Stimulated activated CD8-positive, alpha-beta memory T cell treated with anti-CD3 and anti-CD28 coated beads, Interleukin-12 subunit alpha, Interleukin-12 subunit beta, amount 100 ng/mL, for 4 hours (primary cell): ENCODE results near the gene SH3PXD2A.
"Not testable (repeated sequence)": the region's sequence is repeated elsewhere in the genome, so short reads cannot be mapped to it uniquely, and the experiment has no call there.

Experiments used
- DNase-seq: peaks from one replicate; pipeline ENCODE4 v3.0.0-alpha.2; 2020; ENCODE audit warnings: low read depth

Gene SH3PXD2A

DNA sequence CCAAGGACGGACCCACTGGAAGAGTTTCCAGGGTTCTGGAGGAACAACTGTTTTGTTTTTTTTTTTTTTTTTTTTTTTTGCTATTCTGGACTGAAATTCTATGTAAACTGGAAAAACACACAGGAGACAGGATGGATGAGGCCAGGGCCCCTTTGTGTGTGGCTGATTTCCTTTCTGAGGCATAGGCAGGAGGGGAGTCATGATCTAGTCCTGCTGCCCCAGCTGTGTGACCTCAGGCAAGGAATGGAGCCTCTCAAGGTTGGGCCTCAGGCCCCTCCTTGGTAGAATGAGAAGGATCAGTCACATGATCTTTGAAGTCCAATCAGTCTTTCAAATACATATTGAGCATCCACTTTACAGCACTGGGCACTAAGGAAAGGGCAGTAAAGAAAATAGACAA lies 87.6 kb downstream of the SH3PXD2A start:
- no peak for DNase-seq

DNA sequence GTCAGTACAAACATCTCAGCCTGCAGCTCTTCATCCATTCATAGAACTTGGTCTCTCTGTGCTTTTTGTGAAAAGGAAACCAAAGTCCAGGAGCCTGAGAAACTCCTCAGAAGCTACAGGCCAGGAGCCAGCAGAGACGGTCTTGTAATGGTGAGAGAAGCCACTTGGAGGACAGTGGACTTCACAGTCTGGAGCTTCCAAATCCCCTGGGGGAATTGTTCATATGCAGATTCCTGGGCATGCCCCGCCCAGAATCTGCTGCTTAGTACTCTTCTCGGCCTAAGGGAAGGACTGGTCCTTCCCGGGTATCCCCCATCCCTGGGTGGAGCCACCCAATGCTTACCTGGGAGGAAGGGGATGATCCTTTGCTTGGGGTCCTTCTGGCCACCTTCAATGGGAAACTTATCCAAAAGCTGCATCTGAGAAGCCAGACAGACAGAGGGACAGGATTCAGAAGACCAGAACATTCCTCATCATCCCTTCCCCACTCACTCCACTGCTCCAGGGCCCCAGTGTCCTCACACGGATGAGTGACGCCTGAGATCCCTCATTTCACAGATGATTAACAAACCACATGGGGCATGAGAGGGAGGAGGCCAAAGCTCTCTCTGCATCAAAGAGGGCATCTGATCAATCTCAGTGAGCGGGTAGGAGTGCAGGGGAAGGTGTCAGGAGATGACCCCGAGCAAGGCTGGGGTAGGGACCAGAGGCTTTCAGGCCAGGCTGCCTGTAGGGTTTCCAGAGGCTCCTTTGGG lies 88.4 kb downstream of the SH3PXD2A start:
- no peak for DNase-seq

DNA sequence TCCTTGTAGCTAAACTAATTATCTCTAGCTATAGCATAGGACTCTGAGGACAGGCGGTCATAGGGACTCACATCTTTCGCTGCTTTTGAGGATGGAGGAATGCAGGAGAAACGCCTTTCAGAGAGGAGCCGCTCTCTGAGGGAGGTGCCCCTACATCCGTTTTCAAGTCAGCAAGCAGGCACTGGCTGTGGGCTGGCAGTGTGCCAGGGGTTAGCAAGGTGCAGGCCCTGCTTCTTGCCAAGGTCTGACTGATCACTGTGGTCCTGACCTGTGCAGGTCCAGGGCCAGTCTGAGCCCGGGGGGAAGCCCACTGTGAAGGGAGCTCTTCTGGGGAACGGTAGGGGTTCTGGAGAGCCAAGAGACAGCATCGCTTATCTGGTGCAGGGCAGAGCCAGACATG lies 89.4 kb downstream of the SH3PXD2A start:
- peak; percentile 45 for DNase-seq

DNA sequence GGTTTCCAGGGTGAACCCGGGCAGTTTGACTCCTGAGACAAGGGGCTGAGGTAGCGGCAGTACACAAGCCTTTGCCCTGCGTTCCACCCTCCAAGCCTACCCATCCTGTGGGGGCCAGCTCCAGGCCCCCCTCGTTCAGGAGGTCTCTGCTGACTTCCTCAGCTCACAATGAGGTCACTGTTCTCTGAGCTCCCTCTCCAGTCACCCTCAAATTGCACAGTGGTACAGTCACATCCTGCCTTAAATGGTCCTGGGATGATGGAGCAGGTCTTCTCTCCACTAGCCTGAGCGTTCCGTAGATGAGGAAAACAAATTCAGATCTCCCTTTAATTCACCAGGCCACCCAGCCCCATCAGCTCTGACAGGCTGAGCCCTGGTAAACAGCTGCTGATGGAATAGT lies 90.2 kb downstream of the SH3PXD2A start:
- DNase-seq = no peak

DNA sequence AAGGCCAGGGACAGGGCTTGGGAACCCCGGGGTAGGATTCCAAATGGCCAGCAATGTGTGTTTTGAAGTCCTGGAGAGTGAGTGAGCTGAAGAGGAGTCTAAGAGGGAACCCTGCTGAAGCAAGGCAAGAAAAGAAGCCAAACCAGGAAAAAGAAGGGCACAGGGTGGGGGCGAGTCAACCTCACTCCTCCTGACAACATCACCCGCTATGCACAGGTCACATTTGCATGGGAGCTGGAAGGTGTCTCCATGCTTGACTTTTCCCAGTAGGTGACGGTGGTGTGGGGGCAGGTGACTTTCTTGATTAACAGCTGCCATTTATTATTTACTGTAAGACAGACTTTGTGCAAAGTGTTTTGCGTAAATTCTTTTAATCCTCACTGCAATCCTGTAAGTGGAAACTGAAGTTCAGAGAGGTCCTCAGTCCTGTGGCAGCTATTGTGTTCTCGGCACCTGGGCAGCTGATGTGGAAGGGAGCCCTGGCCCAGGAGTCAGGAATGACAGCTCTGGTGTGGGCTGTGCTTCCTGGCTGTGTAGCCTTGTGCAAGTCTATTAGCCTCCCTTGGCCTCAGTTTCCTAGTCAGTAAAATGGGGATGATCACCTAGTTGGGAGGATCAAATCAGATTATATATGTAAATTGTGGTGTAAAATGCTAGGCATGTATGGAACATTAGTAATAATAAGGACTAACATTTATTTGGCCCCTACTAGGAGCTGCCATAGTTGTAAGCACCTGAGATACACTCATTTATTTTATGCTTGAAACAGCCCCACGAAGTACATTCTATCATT lies 90.9 kb downstream of the SH3PXD2A start:
- DNase-seq = no peak

DNA sequence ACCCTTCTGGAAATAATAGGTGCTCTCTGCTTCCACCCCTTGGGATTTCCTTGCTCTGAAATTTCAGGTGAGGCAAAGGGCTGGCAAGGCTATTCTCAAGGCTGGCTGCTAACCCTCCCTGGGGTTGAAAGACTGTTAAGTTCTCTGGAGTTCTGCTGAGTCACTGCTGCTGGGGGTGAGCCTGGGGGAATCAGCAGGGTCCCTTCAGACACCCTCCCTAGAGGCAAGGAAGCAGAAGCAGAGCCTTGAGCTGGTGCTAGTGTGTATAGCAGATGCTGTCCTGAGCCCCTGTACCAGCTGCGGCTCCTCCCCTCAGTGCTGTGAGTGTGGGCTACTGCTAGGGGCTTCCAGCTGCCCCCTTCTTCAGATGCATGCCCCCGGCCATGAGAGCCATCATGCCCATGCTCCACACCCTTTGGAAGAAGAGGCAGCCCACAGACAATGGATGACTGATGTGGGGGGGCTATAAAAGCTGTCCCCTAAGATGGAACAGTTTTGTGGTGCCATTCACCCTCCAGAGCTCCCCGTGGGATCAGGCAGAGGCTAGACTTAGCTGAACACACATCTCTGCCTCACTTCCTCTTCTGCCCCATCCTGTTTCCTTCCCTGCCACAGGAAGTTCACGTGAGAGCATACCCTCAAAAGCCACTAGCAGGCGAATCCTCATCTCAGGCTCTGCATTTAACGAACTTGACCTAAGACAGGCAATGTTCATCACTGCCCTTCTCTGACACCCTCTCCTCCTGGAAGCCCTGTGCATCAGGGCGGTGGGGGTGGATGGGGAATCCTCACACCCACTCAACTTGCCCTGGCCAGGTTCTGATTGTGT lies 91.8 kb downstream of the SH3PXD2A start:
- no peak for DNase-seq

DNA sequence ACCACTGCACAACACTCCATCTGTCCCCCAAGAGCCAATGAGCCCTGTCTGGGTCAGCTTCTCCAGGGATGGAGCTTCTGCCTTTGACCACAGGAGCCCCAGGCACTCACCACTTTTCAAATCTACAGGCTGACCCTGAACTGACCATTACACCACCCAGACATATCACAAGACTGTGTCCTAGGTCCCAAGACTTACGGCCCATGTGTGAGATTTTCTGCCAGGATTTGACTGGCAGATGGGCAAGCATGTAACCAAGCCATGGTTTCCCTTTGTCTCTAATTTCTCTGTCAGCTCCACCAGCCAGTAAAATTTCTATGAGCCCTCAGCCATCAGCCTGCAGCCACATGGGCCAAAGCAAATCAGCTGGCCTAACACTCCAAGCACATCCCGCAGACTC lies 92.5 kb downstream of the SH3PXD2A start:
- no peak for DNase-seq

DNA sequence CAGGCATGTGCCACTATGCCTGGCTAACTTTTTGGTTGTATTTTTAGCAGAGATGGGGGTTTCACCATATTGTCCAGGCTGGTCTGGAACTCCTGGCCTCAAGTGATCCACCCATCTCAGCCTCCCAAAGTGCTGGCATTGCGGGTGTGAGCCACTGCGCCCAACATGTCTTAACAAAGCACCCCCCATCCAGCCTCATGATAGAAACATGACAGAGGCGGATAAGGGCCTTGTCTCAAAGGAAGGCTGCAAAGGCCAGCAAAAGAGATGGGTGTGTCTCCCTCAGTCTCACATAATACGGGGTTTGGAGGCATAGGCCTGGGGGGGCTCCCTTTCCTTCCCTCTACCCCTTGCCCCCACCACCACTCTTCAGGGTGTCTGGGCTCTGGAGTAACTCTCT lies 93.2 kb downstream of the SH3PXD2A start:
- no peak for DNase-seq

DNA sequence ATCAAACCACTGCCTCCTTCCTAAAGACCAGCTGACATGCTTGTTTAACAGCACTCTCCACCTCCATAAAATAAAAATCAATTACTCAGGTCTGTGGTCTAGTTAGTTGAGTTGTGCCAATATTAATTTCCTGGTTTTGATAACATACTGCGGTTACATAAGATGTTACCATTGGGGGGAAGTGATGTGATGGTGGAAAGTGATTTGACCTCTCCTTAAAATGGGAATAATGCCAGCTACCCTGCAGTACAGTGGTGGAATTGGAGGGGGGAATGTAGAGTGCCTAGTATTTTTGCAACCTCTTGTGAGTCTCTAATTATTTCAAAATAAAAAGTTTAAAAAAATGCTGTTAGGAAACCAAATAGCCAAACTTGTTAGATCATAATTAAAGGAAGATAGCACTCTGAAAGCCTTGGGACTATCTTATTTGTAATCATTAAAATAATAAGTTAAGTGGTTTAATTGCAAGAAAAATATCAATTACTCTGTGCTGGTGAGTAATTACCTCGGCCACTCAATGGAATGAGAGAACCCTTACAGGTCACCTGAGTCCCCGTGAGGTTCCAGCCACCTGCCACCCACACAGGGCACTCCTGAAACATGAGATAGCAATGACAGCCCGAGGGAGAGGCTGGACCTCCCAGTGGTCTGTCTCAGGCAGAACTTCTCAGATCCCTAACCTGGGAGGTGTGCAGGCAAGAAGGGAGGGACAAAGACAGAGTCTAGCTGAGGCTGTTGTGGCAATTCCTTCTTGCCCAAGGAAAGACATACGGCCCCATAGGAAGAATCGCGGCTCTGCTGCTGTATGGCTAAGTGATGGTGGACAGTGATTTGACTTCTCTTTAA lies 94.1 kb downstream of the SH3PXD2A start:
- no peak for DNase-seq

DNA sequence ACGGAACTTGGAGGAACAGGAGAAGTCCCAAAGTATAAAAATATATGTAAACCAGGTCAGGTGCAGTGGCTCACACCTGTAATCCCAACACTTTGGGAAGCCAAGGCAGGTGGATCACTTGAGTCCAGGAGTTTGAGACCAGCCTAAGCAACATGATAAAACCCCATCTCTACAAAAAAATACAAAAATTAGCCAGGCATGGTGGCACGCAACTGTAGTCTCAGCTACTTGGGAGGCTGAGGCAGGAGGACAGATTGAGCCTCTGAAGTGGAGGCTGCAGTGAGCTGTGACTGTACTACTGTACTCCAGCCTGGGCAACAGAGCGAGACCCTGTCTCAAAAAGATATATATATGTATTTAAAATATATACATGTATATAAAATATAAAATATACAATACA lies 95.1 kb downstream of the SH3PXD2A start:
- DNase-seq = not testable (repeated sequence)

DNA sequence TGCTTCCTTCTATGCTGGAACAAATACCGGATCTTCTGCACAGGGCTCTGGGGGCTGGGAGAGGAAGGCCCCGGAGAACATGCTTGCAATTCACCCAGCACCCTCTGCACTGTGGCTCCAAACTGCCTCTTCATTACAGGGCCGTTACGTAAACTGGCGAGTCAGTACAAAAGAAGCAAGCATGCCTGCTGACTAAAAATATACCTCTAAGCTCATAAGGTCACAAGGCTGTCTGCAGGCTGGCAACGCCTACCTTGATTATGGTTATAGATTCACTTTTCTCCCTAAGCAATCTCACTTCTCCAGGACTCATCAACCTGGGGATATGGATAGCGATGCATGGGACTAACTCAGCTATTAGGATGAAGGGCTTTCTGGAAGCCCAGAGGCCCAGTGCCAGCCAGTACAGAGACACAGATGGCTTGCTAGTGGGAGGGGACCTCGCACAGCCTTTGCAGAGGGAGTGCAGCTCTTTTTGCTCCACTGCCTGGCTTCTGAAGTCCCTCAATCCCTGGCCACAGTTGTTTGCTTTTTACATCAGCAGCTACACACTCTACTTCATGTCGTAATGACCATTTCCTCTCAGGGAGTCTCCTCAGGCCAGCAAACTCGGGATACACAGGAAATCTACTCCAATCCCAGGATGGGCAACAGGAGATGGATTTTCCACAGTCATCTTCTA lies 96.1 kb downstream of the SH3PXD2A start:
- DNase-seq = no peak

DNA sequence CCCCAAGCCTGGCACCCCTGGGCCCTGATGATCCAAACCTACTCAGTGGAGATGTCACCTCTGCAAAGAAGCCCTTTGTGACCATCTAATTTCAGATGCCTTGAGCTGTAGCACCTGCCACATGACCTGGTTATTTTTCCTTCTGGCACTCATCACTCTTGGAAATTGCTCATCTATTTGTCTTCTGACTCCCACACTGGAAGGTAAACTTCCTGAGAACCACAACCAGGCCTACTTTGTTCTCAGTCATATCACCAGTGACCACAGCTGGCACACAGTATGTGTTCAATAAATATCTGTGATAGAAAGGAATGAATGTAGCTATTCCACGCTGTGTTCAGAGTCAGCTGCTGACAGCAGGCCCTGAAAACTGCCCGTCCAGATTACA lies 97.1 kb downstream of the SH3PXD2A start:
- no peak for DNase-seq

DNA sequence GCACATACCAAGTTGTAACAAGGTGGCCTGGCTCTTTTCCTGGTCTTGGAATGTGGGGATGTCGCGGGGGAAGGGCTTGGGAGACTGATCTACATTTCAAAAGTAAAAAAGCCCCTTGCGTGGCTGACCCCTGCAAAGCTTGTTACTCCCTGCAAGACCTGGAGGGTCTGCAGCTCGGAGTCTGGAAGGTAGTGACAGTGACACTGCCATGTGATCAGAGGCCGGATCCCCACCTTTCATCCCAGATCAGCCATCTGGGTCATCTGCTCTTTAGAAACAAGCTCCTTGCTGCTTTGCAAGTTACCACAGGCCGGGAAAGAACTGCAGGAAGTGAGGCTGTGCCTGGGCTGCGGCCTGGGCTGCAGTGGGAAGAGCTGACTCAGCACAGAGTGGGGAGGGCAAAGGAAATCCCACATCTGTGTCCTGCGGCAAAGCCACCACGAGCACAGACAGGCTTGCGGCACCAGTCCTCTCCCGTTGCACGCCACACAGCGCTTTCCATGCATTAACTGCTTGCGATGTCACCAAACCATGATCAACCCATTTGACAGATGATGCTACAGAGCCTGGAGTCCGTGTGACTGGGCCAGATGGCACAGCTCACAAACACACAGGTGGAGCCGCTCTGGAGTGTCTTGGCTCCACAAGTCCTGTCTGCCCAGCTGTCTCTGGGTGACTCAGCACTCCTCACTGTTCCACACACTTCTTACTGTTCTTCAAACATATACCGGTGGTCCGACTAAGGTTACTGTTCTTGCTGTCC lies 97.7 kb downstream of the SH3PXD2A start:
- no peak for DNase-seq

DNA sequence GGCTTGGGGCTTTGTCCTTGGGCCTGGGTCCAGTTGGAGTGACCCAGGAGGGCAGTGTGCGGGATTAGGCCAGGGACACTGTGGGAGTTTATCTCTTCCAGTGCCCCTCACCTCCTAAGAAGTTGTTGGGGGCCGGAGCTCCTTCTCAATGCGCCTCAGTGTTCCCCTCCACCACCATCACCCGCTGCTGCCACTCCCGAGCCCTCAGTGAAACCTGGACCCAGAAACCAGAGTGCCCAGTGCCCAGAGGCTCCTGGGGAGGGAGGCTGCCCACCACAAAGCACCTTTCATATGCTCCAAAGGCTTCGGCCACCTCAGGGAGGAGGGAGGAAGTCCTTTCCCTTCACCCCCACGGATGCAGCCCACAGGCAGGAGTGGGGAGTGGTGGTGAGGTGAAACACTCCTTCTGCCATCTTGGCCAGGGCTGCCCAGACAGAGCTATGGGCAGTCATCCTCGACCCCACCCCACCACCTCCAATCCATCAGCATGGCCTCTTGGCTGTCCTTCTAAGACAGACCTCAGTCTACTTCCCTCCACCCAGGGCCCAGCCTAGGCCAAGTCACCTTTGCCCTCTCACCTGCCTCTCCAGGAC lies 99.0 kb downstream of the SH3PXD2A start:
- no peak for DNase-seq

DNA sequence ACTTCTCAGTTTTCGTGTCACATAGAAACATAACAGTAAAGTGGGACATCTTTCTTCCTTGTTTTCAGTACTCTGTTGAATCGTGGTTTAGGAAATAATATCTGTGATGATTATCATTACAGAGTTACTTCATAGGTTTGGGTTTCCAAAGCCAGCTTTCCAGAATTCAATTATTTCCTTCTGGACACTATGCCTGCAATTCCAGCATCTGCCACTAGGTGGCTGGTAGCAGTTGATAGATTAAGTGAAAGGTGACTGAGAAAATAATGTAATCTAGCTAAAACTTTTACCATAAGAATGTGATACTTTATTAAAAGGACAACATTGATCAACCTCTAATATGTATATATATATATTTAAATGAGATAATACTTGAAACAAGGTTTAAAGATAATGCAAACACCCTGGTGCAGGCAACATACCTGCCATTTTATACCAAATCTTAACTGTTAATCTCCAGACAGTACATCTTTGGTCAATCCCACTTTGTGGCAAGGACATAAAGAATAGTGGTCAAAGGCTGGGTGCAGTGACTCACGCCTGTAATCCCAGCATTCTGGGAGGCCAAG lies 102.6 kb downstream of the SH3PXD2A start:
- DNase-seq = no peak

DNA sequence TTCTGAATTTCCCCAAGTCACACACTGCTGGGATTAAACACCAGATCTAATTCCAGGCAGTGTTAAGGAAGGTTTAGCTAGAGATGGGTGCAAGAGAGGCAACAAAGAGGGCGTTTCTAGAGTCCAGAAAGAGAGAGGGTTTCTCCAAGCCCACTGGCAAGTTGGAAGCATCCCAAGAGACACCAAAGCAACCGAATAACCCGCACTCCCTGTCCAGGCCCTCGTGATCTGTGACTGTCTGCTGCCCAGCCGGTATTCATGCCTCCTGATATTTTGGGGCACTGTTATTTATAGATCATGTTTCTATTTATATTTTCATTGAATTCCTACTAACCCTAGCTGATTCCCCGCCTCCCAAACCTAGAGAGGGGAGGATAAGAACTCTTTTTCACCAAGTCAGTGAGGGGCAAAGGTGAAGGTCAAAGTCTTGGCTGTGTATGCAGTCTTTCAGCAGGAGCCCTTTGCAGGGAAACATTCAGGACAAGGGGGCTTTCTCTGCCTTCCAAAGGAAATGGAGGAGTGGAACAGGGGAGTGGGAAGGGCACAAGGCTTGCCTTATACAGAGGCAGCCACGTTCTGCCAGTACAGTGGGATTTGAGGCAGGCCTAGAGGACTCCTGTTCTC lies 103.6 kb downstream of the SH3PXD2A start:
- no peak for DNase-seq

DNA sequence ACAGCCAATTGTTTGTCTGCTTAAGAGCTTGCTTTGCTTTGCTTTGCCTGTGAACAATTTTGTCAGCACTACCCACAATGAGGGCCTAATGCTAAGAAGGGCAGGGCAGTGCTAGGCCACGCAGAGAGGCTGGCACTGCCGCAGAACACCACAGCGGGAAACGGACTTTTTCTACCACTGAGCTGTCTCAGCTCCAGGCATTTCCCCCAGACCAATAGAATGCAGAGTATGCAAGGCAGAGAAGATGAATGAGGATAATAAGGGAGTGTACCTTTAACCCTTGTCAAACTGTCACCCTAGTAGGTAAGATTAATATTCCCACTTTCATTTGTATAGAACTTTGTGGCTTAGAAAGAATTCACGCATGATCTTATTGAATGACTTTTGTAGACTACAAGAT lies 104.5 kb downstream of the SH3PXD2A start:
- DNase-seq = no peak

DNA sequence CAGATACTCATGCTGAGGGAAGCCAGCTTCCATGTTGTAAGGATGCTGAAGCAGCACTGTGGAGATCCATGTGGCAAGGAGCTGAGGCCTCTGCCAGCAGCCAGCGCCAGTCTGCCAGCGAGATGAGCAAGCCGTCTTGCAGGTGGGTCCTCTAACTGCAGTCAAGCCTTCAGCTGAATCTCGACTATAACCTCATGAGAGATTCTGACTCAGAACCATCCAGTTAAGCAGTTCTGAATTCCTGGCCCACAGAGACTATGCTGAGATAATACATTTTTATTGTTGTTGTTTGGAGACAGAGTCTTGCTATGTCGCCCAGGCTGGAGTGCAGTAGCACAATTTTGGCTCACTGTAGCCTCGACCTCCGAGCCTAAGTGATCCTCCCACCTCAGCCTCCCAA lies 105.6 kb downstream of the SH3PXD2A start:
- no peak for DNase-seq

DNA sequence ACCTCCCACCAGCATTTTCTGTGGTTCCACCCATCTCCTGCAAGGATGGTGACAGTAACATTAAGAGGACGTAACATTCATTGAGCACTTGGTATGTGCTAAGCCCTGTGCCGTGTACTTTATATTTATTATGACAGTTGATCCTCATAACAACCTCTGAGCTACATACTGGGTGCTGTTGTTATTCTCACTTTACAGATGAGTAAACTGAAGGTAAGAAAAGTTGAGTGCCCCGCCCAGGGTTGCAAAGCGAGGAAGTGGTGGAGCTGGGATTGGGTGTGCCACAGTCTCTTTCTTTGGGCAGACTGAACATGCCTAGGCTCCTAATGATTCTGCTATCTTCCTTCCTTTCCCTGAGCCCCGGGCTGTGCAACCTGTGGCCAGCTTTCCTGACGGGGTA lies 107.4 kb downstream of the SH3PXD2A start:
- DNase-seq = no peak
